ENCODE data around the gene PRIMPOL.
A peak's percentile ranks its signal among the peaks of the same experiment; 100 is the strongest.
"Not testable (repeated sequence)": the region's sequence is repeated elsewhere in the genome, so short reads cannot be mapped to it uniquely, and the experiment has no call there.

Gene PRIMPOL

GRCh38 chr4:184649026-184649970 lies at the start of gene PRIMPOL, which contains the start of gene CASP3:
Gene PRIMPOL (plus strand): TSS chr4:184649738. CDS start chr4:184657141, 7,403 bp downstream.
Gene CASP3 (minus strand): TSS chr4:184649447. CDS start chr4:184638453, 10,994 bp downstream.
- peak; percentile 97 for DNase-seq

GRCh38 chr4:184600982-184601381 lies 48.6 kb upstream of the PRIMPOL start:
- not testable (repeated sequence) for DNase-seq

- not testable (repeated sequence) for DNase-seq
Measured at GRCh38 chr4:184602857-184603256, 46.7 kb upstream of the PRIMPOL start.

- not testable (repeated sequence) for DNase-seq
Measured at GRCh38 chr4:184607429-184607828, 42.1 kb upstream of the PRIMPOL start.

- no peak for DNase-seq
Measured at GRCh38 chr4:184612074-184612473, 37.5 kb upstream of the PRIMPOL start.

GRCh38 chr4:184613405-184613804 lies 36.1 kb upstream of the PRIMPOL start:
- DNase-seq = no peak

GRCh38 chr4:184614509-184614908 lies 35.0 kb upstream of the PRIMPOL start:
- DNase-seq = no peak

- DNase-seq = not testable (repeated sequence)
Measured at GRCh38 chr4:184616168-184616567, 33.4 kb upstream of the PRIMPOL start.

- no peak for DNase-seq
Measured at GRCh38 chr4:184616633-184617551, 32.6 kb upstream of the PRIMPOL start.

- no peak for DNase-seq
Measured at GRCh38 chr4:184617600-184618196, 31.8 kb upstream of the PRIMPOL start.

- no peak for DNase-seq
Measured at GRCh38 chr4:184620212-184620867, 29.2 kb upstream of the PRIMPOL start.

GRCh38 chr4:184621518-184621917 lies 28.0 kb upstream of the PRIMPOL start:
- DNase-seq = no peak

- DNase-seq = not testable (repeated sequence)
Measured at GRCh38 chr4:184624504-184624903, 25.0 kb upstream of the PRIMPOL start.

GRCh38 chr4:184624972-184625554 lies 24.5 kb upstream of the PRIMPOL start:
- DNase-seq = no peak

GRCh38 chr4:184625783-184626596 lies 23.5 kb upstream of the PRIMPOL start:
- not testable (repeated sequence) for DNase-seq

GRCh38 chr4:184628103-184628502 lies 21.4 kb upstream of the PRIMPOL start:
- no peak for DNase-seq

- no peak for DNase-seq
Measured at GRCh38 chr4:184632842-184633241, 16.7 kb upstream of the PRIMPOL start.

- DNase-seq = no peak
Measured at GRCh38 chr4:184635381-184635780, 14.2 kb upstream of the PRIMPOL start.

GRCh38 chr4:184636144-184636543 lies 13.4 kb upstream of the PRIMPOL start:
- no peak for DNase-seq

- no peak for DNase-seq
Measured at GRCh38 chr4:184636897-184637296, 12.6 kb upstream of the PRIMPOL start.

GRCh38 chr4:184641022-184641421 lies 8.5 kb upstream of the PRIMPOL start:
- no peak for DNase-seq

Data from activated CD8-positive, alpha-beta memory T cell treated with anti-CD3 and anti-CD28 coated beads, Interleukin-2, amount 50 U/mL, for 4 hours (primary cell).